Superior temporal gyrus (tissue), 1 donor: ENCODE data around the gene SLC19A1.
"Not testable (repeated sequence)": the region's sequence is repeated elsewhere in the genome, so short reads cannot be mapped to it uniquely, and the experiment has no call there.

ENCODE experiments used
- DNase-seq: peaks from one replicate; pipeline ENCODE4 v3.0.0-alpha.2; 2016; ENCODE audit errors: extremely low spot score

The SLC19A1 gene

DNA sequence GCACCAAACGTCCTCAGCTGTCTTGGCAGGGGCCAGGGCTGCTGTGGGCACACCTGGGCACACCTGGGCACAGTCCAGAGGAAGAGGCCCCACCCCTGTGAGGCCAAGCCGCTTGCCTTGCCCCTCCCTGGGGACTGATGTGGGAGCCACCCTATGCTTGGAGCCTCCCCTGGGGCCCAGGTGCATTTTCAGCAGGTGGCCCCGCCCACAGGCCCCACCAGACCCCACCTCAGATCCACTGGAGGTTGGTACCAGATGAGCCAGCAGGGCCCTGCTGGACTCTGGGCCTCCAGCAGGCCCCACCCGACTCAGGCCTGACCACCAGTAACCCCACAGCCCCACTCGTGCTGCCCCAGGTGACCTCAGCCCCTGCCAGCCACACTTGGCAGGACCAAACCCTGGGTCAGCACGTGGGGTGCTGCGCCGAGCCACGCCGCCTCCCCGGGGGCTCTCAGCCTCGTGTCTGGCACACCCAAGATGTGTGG lies 8.8 kb downstream of the SLC19A1 start:
- DNase-seq = no peak

DNA sequence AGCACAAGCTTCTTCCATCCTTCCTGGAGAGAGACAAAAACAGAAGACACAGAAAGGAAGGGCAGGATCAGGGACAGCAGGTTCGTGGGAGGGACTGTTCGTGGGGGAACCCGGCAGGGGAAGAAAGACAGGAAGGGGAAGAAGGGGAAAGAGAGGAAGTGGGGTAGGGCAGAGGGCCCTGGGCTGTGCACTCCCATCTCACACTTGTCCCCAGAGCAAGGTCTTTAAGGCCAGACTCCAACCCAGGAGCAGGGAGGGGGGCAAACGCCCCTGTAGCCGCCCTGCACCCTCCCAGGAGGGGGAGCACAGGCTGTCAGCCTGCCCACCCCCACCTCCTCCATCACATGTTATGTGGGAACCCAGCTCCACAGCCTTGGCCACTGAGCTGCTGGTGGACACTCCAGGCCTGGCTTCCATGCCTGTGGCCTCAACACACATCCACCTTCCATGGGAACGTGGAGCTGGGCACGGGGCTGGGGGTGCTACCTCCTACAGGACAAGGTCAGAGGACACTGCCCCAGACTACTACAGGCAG lies 9.3 kb downstream of the SLC19A1 start:
- no peak for DNase-seq

DNA sequence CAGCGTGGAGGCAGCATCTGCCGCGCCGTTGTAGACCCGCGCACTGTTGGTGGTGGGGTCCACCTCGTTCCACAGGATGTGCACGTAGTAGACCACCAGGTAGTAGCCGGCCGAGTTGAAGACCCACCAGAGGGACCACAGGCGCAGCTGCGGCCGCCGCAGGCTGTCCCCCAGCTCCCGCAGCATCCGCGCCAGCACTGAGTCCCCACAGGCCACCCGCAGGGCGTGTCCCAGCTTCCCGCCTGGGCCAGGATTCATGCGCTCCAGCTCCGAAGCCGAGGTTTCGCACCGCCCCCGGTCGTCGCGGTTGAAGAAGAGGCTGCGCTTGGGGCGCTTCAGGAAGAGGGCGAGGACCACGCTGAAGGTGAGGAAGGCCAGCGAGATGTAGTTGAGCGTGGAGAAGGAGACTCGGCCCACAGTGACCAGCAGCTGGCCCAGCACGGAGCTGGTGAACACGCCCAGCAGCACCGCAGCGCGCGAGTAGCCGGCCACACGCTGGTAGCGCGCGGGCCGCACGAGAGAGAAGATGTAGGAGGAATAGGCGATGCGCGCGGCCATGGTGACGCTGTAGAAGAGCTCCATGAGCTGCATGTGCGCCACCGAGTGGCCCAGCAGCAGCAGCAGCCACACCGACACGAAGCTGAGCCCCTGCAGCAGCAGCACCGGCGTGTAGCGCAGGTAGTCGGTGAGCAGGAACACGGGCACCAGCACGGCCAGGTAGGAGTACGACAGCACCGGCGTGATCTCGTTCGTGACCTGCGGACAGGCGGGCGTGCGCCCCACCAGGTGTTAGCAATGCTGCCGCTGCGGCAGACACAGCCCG lies 10.6 kb downstream of the SLC19A1 start:
- DNase-seq = no peak

DNA sequence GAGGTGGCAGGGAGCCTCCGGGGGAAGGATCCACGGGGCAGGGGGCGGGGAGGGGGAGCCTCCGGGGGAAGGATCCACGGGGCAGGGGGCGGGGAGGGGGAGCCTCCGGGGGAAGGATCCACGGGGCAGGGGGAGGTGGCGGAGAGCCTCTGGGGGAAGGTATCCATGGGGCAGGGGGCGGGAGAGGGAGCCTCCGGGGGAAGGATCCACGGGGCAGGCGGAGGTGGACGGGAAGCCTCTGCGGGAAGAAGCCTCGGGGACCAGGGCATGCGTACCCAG lies 11.2 kb downstream of the SLC19A1 start:
- DNase-seq = not testable (repeated sequence)

DNA sequence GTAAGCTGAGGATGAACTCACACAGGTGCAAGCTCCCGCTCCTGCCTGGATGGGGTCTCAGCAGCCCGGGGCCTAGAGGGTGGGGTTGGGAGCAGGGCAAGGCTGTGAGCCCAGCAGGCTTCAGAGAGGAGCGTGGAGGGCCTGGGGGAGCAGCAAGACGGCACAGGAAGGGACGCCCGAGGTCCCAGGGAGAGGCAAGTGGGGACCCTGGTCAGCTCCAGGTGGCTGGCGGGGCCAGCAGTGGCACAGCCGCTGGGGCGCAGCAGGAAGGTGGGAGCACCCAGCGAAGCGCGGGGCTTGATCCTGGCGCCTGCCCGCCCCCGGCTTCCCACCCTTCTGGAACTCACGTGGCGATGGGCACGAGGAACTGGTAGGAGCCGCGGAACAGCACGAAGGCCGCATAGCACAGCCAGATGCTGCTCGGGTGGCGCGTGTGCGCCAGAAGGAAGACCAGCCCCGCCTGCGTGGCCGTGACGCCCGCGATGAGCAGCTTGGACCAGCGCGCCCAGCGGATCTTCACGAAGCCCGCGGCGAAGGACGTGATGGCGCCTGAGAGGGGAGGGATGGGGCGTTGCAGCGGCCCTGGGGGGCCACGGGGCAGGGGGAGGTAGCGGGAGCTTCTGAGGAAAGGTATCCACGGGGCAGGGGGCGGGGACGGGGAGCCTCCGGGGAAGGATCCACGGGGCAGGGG lies 11.7 kb downstream of the SLC19A1 start:
- no peak for DNase-seq

DNA sequence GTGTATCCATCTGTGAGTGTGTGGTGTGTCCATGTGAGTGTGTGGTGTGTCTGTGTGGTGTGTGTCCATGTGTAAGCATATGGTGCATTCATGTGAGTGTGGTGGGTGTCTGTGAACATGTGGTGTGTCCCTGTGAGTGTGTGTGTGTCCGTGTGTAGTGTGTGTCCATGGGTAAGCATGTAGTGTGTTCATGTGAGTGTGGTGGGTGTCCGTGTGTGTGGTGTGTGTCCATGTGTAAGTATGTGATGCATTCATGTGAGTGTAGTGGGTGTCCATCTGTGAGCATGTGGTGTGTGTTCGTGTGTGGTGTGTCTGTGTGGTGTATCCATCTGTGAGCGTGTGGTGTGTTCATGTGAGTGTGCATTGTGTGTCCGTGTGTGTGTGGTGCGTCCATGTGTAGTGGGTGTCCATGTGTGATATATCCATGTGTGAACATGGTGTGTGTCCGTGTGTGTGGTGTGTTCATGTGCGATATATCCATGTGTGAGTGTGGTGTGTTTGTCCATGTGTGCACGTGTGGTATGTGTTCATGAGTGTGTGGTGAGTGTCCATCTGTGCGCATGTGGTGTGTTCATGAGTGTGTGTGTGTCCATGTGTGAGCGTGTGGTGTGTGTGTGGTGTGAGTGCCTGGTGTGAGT lies 12.3 kb downstream of the SLC19A1 start:
- DNase-seq = no peak

DNA sequence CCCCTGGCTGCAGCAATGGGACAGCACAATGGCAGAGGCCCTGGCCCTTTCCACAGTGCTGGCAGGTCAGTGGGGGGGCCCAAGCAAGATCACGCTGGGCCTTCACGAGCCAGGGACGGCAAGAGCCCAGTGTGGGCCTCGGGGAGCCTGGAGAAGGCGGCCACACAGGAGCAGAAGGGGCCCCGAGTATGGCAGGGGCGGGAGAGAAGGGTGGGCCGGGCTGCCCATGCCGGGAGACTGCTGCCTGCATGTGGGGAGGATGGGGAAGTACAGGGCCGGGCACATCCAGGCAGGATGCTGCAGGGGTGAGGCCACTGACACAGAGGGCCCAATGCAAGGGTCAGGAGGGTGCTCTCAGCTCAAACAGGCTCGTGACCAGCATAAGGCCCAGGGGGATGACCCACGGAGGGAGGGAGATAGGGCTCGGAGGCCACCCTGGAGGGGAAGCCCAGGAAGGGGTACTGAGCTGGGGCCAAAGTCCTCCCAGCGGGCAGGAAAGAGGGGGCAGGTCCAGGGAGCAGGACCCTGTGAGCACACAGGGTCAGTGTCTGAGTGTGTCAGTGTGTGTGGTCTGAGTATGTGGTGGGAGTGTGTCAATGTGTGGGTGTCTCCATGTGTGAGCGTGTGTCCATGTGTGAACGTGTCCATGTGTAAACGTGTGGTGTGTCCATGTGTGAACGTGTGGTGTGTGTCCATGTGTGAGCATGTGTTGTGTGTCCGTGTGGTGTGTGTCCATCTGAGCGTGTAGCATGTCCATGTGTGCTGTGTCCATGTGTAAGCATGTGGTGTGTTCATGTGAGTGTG lies 13.1 kb downstream of the SLC19A1 start:
- no peak for DNase-seq

DNA sequence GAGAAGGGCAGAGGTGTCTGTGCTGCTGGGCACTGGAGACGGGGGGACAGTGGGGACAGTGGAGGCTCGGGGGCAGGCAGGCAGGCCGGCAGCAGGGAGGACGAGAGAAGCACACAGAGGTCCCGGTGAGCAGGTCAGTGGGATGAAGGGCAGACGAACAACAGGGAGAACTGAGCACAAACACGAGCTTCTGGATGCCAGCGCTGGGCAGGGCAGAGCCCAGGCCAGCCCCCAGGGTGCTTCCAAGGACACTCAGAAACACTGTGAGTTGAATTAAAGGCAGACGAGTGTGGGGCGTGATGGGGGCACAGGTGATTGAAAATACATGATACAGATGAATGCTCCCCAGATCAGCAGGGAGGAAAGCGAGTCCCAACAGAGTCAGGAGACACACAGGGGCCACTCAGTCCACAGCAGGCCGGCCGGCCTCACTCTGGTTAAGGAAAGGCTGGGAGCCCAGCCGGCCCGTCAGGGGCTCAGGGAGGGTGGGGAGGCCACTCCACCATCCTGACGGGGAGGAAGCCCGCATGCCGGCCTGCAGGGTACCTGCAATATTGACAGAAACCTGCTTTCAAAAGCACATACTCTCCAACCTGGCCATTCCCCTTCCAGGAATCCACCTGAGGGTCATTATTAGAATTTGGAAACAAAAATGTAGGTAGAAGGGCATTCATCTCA lies 14.1 kb downstream of the SLC19A1 start:
- DNase-seq = no peak

DNA sequence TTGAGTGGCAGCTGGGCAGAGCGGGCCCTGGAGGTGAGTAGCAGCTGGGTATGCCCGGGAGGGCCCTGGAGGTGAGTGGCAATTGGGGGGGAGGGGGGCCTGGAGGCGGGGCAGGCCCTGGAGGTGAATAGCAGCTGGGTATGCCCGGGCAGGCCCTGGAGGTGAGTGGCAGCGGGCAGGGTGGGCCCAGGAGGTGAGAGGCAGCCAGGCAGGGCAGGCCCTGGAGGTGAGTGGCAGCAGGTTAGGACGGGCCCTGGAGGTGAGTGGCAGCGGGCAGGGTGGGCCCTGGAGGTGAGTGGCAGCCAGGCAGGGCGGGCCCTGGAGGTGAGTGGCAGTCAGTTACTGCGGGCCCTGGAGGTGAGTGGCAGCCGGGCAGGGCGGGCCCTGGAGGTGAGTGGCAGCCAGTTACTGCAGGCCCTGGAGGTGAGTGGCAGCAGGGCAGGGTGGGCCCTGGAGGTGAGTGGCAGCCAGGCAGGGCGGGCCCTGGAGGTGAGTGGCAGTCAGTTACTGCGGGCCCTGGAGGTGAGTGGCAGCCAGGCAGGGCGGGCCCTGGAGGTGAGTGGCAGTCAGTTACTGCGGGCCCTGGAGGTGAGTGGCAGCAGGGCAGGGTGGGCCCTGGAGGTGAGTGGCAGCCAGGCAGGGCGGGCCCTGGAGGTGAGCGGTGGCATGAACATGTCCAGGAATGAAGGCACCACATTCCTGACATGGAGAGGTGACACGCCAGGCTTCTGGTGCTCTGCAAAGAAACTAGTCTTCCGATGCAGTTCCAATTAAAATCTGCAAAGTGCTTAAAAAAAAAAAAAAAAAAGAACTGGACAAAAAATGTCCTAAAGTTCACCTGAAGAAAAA lies 14.9 kb downstream of the SLC19A1 start:
- not testable (repeated sequence) for DNase-seq

DNA sequence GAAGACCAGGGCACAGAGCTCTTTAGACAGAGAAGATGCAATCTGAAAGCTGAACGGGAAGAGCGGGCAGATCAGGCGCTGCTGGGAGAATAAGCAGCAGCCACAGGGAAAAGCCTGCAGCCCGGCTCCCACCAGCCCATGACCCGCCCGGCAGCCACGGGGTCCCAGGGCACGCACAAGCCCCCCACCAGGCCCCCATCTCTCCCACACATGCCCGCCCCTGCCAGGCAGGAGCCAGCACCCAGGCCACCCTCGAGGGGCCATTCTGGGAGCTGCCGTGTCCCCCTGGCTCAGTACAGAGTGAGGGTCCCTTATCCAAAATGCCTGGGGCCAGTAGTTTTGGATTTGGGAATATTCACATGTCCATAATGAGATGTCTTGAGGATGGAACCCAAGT lies 16.3 kb downstream of the SLC19A1 start:
- no peak for DNase-seq

DNA sequence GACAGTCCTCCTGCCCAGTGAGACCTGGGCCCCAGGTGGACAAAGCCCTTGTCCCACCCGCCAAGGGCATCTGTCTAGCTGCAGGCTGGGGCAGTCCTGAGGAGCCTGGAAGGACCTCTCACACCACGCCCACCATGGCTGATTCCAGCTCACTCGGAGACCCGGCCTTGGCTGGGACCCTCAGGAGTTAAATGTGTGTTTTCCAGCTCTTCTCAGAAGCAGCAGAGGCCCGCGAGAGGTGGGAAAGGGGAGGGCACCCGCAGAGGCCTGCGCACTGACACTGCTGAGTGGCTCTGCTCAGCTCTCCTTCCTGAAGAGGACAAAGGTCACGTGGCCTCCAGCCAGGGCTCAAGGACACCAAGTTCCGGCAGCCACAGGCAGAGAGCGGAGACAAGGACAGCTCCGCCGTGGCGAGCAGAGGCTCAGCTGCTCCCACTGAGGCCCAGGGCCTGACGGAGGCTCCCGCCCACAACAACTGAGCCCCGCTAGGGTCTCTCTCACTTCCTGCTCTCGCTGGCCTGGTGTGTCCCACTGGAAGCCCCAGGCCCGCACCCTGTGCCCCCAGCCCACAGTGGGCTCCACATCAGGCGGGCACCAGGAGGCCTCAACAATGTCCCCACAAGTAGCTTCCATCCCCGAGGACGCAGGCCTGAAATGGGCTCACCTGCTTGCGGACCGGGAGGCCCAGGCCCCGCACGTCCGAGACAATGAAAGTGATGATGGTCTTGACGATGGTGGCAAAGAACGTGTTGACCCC lies 16.9 kb downstream of the SLC19A1 start:
- no peak for DNase-seq

DNA sequence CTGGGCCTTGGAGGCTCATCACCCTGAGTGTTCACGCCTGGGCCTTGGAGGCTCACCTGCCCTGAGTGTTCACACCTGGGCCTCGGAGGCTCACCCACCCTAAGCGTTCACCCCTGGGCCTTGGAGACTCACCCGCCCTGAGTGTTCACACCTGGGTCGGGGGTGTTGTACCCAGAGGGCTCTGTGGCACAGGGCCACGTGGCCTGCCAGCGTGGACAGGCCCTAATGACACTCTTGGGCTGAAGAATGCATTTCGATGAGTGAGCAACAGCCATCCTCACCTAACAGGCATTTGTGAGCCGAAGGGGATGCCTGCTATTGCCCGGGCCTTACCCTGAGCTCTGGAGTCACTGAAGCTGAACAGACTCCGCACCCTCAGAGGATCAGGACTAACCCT lies 17.5 kb downstream of the SLC19A1 start:
- no peak for DNase-seq

DNA sequence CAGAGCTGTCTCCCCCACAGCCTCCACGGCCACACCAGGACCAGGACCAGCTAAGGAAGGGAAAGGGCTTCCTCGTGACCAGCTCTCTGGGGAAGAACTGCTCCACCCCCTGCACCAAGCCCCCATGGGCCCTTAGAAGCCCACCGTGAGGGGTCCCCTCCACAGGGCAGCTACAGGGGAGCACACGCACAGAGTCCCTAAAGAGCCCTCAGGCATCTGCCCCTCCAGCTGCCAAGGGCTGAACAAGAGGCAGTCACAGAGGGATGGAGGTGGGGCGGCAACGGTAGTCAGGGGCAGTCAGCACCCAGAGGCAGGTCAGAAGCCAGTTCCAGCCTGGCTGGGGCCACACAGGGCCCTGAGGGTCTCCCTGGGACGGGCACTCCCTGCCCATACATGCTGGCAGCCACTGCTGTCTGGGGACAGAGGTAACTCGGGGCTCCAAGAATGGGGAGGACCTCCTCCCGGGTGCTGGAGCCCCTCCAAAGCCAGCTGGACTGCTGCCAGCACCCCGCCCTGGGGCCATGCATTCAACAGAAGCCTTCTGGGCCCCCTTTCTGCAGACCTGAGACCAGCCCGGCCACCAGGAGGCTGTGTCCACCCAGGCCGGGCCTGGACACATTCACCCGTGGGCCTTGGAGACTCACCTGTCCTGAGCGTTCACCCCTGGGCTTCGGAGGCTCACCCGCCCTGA lies 18.7 kb downstream of the SLC19A1 start:
- DNase-seq = no peak

DNA sequence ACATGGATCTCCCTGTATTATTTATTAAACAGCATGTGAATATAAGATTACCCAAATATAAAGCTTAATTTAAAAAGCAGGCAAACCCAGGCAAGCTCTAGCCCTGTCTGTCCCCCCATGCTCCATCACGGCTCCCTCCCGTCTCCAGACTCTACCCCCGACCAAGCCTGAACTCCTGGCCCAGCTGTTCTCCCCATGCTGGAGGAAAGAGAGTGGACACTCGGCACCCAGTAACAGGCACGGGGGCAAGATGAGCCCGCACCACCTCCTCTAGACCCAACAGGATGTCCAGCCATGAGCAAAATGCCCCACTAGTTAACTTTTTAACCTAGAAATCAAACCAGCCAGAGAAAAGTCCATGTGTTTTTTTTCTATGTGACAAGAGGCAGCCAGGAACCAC lies 19.3 kb downstream of the SLC19A1 start:
- no peak for DNase-seq

DNA sequence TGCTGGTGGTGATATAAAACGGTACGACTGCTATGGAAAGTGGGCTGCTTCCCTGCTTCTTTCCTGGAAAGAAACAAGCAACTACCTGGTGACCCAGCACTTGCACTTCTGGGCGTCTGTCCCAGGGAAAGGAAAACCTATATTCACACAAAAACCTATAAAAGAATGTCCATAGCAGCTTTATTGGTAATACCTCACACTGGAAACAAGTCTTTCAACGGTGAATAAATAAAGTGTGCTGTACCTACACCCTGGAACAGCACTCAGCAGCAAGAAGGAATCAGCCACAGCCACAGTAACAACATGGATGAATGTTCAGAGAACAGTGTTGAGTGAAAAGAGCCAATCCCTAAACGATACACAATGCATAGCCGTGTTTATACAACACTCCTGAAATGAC lies 19.9 kb downstream of the SLC19A1 start:
- no peak for DNase-seq

DNA sequence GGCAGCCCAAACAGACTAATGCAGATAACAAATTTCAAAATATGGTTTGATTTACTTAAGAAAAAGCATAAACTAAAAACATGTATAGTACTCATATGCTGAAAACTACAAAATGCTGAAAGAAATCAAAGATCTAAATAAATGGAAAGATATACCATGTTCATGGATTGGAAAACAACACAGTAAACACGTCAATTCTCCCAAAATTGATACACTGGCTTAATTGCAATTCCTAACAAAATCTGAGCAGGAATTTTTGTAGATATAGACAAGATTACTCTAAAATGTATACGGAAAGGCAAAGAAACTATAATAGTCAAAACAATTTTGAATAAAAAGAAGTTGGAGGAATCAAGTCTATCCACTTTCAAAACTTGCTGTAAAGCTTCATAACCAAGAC lies 21.0 kb downstream of the SLC19A1 start:
- DNase-seq = no peak

DNA sequence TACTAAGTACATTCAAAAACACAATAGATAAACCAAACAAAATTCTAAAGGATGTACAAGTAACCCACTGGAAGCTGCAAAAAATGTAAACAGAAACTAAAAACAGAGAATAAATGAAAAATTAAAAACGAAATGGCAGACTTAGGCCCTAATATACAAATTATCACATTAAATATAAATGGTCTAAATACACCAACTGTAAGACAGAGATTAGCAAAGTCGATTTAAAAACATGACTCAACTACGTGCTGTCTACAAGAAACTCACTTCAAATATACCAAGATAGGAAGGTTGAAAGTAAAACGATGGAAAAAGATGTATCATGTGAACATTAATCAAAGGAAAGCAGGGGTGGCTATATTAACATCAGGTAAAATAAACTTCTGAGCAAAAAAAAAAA lies 23.1 kb downstream of the SLC19A1 start:
- no peak for DNase-seq

DNA sequence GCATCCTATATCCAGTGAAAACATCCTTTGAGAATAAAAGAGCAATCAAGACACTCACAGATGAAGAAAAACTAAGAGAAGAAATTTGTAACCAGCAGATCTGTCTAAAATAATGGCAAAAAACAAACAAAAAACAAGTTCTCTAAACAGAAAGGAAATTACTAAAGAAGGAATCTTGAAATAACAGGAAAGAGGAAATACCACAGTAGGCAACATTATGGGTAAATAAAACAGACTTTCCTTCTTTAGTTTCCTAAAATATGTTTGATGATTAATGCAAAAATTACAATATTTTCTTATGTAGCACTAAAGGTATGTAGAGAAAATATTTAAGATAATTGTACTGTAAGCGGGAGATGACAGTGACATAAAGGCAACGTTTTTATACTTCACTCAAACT lies 23.5 kb downstream of the SLC19A1 start:
- DNase-seq = no peak
